HG03039 (cell line): ENCODE measurements around the gene WNT8B.

Experiments used
- ATAC-seq: cut with Tn5 transposase; IDR thresholded peaks from one replicate; pipeline ENCODE4 v1.9.1; 2021; ENCODE audit warnings: mild to moderate bottlenecking, moderate library complexity; ENCODE audit not compliant: unreplicated experiment

WNT8B gene, protein sequence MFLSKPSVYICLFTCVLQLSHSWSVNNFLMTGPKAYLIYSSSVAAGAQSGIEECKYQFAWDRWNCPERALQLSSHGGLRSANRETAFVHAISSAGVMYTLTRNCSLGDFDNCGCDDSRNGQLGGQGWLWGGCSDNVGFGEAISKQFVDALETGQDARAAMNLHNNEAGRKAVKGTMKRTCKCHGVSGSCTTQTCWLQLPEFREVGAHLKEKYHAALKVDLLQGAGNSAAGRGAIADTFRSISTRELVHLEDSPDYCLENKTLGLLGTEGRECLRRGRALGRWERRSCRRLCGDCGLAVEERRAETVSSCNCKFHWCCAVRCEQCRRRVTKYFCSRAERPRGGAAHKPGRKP

DNA sequence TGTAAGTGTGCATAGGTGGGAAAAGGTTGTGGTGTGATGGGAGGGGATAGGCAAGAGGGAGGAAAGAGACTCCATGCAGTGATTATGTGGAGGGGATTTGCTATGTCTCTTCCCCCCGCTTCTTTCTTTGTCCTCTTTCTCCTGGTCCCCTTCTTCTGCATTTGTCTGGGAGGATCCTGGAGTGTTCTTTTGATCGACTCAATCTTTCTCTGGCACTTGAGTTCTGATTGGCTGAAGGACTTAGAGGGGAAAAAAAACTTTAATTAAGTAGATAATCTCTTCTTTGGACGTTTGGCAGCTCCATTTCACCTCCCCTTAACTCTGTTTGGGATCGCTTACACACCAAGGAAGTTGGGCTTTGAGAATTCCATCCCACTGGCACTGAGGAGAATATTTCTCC lies at the start of gene WNT8B:
Gene WNT8B (plus strand): TSS at position 301 of the 400 bp plus-strand sequence. CDS start 160 bp downstream, outside the sequence.
- no peak for ATAC-seq

DNA sequence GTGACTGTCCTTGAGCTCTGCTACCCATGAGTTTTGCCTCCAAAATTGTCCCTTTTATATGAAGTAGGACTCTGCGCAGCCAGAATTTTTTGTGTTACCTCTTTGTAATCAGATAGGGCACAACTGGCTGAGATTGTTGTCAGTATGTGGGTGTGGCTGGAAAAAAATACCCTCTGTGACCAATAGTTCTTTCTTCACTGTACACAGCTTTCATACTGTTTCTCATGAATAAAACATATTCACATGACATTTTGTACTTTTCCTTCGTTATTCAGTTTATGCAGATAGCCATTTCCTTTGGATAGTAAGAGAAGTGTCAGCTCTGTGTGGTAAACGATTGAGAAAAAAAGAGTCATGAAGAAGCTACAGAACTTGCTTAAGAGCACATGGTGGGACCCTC lies 49.6 kb upstream of the WNT8B start:
- ATAC-seq: no peak

DNA sequence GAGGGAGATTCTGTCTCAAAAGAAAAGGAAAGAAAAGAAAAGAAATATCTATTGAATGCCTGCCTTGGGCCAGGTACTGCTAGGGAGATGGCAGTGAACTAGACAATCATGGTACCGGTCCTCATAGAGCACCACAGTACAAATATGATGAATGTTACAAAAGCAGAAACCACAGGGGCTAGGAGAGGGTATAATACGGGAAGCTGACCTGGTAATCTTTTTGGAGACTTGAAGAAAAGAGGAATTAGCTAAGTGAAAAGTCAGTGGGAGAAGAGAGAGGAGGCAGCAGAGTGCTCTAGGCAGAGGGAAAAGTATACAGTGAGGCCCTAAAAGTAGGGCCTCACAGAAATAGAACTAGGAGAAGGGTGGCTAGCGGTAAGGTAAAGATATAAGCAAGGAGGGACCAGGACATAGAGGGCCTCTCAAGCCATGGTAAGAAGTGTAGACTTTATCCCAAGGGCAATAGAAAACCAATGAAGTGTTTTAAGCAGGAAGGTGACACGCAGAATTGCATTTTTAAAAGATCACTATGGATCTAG lies 42.8 kb upstream of the WNT8B start:
- no peak for ATAC-seq

DNA sequence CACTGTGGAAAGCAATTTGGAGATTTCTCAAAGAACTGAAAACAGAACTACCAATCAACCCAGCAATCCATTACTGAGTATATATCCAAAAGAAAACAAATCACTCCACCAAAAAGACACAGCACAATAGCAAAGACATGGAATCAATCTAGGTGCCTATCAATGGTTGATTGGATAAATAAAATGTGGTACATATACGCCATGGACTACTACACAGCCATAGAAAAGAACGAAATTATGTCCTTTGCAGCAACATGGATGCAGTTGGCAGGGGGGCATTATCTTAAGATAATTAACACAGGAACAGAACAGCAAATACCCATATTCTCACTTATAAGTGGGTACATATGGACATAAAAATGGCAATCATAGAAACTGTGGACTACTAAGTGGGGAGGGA lies 35.4 kb upstream of the WNT8B start:
- no peak for ATAC-seq

DNA sequence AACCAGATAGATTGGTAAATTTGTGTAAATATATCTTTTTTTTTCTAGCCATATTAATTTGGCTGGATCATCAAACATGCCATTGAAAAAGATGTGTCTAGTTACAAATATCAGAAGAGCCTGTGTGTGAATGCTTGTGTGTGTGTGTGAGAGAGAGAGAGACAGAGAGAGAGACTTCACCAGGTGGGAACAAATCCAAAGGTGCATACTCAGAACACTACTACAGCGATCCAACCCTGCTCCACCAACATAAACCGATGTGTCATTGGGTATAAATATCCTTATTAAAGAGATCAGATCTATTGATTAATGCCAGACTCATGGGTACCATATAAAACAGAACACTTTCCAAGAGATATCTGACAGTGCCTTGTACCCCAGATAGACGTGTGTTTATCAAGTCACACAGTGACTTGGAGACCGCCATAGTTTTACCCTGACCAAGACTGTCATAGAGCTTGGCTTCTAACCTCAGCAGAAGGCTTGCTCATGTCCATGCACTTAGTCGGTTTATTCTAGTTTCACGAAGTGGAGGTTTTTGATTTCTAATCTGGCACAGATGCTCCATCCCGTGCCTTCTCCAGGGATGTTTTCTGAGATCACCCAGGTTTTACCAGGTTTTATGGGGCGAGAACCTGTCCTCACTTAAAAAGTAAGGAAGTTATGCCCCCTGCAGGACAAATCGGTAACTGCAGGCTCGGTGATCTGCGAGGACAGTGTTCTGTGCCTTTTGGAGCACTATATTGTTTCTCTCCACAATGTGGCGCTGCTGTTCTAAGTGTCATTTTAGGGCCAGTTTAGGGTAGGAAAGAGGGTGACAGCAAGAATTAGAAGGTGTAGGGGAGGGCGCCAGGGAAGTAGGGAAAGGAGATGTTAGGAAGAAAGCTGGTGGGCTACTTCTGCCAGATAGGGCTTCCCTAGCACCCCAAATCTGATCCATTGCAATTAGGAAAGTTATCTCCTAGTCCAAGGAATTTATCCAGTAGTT lies 29.3 kb upstream of the WNT8B start:
- peak; percentile 51 for ATAC-seq

DNA sequence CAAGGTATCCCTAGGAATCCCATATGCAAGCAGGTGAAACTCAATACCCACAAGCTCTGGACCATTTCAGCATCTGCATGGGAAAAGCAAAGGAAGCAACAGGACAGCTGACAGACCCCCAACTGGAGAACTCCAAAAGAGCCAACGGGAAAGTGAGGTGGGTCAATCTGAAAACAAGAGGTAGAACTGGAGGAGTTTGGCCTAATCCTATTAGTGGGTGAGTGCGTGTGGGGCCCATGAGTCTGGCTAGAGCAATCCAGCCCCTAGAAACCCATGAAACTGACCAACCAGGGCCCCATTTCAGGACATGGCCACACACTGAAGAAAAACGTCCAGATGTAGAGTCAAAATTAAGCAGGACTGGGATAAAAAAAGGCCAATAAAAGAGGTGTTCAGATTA lies 26.6 kb upstream of the WNT8B start:
- ATAC-seq: no peak

DNA sequence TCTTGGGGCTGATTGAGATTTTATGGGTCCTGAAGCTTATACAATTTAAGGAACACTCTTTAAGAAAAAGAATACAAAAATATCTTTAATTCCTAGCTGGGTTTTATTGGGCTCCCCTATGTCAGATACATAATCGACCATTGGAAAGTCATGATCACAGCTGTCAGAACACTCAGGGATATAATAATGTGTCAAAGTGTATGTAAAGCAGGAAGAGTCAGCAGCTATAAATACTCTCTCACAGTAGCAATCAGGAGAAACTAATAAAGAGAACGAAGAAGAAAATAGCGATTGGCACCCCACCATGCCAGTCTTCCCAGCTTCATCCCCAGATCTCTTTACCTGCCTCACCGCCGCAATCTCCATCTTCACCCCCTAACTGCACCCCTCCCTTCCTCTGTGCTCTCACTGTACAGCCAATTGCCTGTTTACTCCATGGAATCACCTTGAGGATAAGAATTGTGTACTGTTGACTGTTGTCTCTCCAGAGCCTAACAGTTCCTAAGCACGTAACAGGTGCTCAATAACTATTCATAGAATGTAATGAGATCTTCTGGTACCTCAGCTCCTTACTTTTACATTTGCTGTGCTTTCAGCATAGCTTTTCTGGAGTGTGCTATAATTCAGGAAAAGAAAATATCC lies 24.0 kb upstream of the WNT8B start:
- ATAC-seq: no peak

DNA sequence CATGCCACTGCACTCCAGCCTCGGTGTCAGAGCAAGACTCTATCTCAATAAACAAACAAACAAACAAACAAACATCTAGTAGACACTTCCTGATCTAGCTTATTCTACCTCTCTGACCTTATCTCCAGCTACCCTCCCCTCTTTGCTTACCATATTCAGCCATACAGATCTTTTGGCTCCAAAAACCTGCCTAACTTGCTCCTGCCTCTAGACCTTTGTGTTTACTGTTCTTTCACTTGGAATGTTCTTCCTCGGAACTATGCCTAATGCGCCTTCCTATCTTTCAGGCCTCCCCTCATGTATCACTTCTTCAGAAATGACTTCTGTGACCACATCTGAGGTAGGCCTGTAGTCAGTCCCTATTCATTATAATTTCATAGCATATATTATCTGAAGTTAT lies 20.3 kb upstream of the WNT8B start:
- ATAC-seq: no peak

DNA sequence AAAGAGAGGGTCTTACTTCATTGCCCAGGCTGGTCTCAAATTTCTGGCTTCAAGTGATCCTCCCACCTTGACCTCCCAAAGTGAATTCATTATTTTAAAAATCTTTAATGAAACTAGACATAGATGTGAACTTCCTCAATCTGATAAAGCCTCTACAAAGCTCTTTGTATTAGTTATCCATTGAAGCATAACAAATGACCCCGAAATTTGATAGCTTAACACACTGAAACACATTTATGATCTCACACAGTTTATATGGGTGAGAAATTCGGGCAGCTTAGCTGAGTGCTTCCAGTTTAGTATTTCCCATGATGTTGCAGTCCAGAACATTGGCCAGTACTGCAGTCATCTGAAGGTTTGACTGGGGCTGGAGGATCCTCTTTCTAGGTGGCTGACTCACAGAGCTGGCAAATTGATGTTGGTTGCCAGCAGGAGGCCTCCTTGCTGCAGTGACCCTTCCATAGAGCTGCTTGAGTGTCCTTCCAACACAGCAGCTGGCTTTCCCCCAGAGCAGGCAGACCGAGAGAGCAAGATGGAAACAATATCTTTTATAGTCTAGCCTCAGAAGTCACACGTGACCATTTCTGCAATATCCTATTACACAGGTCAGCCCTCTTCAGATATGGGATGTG lies 16.6 kb upstream of the WNT8B start:
- no peak for ATAC-seq

DNA sequence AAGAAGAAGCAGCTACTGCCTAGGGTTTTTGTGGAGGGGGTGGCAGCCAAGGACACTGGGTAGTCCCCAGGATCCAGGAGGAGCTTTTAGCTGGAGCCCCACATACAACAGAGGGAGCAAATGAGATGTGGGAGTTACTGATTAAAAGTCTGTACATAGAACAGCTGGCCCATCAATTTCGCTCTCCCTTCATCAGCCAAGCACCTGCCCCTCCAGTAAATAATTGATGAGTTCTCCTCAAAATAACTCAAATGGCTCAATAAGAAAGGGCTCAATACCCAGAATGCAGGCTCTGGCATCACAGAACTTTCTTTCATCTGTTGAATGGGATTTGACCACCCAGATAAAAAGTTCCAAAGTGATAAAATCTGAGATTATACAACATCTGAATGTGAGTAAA lies 15.1 kb upstream of the WNT8B start:
- no peak for ATAC-seq

DNA sequence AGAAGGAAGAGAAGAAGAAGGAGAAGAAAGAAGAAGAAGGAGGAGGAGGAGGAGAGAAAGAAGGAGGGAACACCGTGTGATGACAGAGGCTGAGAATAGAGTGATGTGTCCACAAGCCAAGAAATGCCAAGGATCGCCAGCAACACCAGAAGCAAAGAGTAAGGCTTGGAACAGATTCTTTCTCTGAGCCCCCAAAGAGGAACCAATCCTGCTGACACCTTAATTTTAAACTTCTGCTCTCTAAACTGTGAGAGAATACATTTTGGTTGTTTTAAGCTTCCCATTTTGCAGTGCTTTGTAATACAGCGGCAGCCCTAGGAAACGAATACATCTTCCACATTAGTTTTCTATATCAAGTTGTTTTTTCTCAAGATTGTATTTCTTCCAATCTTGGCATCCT lies 13.9 kb upstream of the WNT8B start:
- no peak for ATAC-seq

DNA sequence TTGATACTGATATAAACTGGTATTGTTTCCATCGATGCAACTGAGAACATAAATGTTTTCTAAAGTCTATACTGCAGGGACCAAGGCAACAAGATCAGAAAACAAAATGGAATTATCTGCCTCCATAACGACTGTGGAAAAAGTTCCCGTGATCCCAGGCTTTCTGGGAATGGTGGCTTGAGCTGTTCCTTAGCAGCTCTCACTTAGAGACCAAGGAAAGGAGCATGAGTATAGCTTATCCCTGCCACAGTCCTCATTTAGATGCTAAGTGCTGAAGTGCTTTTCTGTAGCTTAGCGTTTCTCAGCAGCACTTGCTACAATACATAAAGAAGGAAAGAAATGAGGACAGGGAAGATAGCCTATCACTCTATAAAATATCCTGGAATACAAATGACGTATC lies 5.5 kb downstream of the WNT8B start:
- no peak for ATAC-seq

DNA sequence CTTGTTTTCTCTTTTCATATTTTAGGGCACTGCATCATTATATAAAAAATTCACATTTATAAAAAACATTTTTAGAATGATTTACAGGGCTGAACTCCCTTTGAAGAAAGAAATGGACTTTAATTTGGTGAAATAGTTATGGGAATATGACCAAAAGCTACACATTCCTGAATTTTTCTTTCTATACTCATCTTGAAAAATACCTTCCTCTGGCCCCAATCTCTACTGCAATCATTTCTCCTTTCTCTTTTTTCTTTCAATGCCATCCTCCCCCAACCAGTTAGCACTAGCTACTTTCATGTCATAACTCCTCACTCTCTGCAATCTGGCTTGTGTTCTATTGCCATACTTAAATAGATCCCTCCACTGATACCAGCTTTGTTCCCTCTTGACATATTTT lies 6.2 kb downstream of the WNT8B start:
- ATAC-seq: no peak

DNA sequence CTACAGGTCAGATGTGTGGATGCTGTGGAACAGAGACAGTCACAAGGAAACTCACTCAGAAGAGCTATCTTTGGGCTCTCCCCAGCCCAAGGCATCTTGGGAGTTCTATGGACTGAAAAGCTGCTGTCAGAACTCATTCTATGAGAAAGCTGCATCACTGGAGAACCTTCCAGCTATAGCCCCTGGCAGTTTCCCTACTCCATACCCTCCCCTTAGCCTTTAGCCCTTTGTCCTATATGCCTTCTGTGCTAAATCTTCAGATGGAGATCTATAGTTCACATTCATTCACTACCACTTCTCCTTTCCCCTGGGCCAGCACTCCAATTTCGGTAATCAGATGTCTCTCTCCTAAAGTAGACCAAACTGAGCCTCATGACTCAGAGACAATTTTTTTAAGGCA lies 6.9 kb downstream of the WNT8B start:
- no peak for ATAC-seq

DNA sequence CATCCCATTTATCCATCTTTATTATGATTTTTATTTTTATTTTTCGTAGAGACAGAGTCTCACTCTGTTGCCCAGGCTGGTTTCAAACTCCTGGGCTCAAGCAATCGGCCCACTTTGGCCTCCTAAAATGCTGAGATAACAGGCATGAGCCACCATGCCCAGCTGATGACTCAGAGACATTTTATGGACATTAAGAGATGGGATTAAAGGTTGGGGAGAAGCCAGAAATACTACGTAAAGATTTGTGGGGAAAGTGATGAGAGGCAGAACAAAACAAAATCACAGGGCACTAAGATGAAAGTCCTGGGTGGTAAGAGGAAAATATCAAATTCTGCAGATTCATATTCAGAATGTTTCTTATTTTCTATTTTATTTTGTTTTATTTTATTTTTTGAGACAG lies 7.6 kb downstream of the WNT8B start:
- no peak for ATAC-seq

DNA sequence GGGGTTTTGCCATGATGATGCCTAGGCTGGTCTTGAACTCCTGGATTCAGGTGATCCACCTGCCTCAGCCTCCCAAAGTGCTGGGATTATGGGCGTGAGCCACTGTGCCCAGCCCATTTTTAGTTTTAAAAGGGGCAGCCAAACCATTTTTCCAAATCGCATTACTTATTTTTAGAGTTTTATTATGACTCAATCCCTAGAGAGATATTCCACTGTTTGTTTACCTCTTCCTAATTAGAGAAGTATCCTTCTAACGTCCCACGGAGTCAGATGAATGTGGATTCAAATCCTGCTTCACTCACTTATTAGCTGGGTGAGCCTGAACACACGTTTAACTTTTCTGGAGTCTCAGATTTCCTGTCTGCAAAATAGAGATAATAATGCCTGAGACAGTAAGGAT lies 15.2 kb downstream of the WNT8B start:
- no peak for ATAC-seq

DNA sequence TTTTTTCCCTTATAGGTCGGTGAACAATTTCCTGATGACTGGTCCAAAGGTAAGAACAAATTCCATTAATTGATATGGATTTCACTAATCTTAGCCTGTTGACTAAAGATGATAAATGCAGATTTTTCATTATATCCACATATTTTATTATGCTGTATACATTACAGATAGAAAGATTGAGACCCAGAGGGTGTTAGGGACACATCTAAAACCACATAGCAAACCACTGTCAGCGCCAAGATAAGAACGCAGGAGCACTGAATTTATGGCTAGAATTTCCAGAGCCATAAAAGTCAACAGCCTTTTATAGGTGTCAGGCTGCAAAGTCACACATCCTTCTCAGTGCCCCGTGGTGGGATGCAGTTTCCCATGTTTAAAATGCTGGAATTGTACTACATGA lies 16.2 kb downstream of the WNT8B start:
- ATAC-seq: no peak

DNA sequence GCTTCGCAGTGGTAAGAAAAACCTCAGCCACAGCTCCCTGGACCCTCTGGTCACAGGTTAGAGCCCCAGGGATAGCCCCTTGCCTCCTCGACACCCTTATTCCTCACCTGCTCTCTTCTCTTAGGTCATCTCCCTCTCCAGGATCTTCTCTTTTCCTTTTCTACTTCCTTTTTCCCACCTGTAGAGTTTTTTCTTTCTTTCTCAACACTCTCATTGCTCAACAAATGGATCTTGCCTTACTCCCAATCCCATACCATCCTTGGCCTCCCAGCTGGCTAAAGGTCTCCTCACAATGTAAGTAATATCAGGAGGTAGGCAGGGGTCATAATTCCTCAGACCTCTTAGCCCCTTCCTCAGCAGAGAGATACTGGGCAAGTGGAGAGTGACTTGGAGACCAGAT lies 17.2 kb downstream of the WNT8B start:
- no peak for ATAC-seq

DNA sequence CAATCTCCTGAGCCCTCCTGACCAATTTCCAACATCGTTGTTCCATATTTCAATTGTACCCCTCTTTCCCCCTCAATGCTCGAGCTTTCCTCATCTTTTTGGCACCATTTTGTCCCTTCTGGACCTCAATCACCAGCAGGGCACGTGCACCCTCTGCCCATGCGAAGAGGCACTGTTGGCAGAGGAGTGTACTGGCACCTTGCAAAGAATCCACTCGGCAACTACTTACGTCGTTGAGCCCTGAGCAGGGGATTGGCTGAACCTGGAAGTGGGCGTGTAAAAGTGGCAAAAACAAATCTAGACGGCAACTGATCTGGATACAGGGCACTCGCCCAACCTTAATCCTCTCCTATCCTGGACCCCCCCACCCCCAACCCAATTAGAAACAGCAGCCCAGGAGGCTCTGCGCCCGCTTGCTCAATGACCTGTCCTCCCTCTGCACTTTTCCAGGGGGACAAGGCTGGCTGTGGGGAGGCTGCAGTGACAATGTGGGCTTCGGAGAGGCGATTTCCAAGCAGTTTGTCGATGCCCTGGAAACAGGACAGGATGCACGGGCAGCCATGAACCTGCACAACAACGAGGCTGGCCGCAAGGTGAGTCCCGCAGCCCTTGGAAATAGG lies 18.8 kb downstream of the WNT8B start:
- peak; percentile 95 for ATAC-seq

DNA sequence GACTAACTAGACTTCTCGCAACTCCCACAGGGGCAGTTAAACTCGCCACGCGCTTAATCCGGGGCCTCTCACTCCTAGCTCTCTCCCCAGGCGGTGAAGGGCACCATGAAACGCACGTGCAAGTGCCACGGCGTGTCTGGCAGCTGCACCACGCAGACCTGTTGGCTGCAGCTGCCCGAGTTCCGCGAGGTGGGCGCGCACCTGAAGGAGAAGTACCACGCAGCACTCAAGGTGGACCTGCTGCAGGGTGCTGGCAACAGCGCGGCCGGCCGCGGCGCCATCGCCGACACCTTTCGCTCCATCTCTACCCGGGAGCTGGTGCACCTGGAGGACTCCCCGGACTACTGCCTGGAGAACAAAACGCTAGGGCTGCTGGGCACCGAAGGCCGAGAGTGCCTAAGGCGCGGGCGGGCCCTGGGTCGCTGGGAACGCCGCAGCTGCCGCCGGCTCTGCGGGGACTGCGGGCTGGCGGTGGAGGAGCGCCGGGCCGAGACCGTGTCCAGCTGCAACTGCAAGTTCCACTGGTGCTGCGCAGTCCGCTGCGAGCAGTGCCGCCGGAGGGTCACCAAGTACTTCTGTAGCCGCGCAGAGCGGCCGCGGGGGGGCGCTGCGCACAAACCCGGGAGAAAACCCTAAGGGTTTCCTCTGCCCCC lies 19.5 kb downstream of the WNT8B start:
- ATAC-seq: no peak
